Erythroblast (primary cell): Measurements from ENCODE around the gene MAP1S.

ENCODE experiments used
- DNase-seq, 2 experiments: peaks; one replicate each; lab custom pipeline; 2025; lab: John Stamatoyannopoulos, UW
- GATA1 ChIP-seq: IDR thresholded peaks from 2 replicates; pipeline ENCODE4 v1.6.1; 2011; ENCODE audit warnings: low read depth, mild to moderate bottlenecking, control low read depth, low read length, moderate library complexity
- POLR2A ChIP-seq: IDR thresholded peaks from 2 replicates; pipeline ENCODE4 v1.6.1; 2011; ENCODE audit warnings: mild to moderate bottlenecking, low read length

Gene MAP1S

DNA sequence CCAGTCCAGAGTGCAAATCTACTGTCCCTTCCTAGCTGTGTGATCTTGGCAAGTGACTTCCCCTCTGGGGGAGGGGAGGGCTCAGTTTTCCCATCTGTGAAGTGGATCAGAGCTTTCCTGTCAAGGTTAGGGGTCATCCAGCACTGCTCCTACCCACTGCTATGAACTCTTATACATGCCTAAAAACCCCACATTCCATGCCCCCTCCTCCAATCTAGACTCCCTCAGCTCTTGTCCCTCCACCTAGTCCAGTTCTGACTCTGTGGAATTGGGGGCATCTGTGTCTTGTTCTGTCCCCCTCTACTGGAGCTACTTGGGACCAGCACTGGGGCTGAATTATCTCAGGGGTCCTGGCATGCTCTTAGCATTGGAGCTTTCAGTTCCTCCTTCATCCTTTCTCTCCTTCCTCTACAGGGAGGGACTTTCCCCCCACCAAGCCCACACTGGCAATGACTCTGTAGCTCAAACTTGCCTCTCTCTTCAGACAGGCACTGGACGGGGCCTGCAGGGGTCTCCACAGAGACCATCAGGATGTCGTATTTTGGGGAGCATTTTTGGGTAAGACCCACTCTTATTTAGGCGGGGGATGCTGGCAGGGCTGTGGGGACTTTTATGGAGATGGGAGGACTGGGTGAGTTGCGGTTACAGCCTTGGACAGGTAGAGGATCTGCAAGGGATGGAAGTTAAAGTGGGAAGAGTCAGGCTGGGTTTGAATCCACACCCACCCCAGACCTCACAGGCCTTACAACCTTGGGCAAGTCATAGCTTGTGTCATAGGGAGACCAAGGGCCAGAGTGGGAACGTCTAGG lies 35.6 kb downstream of the MAP1S start:
- no peak for DNase-seq
- no peak for TF ChIP-seq GATA1
- TF ChIP-seq POLR2A: no peak

DNA sequence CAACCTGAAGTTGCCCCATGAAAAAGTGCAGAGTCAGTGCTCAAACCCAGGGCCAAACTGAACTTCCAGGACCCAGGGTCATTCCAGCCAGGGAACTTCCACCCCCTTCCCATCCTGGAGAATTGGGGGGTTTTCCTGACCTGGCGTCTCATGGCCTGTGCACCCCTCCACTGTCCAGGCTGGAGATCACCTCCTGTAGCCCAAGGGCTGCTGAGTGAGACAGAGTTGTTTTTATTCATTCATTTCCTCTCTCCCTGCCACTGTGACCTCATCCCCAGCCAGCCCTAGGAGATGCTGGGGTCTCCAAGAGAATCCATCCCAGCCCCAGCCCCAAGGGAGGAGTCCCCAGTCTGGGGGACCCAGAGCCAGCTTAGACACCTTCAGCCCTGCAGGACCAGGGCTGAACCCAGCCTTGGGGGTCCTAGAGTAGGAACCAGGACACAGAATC lies 36.2 kb downstream of the MAP1S start:
- DNase-seq: no peak
- TF ChIP-seq POLR2A: no peak
- no peak for TF ChIP-seq GATA1

DNA sequence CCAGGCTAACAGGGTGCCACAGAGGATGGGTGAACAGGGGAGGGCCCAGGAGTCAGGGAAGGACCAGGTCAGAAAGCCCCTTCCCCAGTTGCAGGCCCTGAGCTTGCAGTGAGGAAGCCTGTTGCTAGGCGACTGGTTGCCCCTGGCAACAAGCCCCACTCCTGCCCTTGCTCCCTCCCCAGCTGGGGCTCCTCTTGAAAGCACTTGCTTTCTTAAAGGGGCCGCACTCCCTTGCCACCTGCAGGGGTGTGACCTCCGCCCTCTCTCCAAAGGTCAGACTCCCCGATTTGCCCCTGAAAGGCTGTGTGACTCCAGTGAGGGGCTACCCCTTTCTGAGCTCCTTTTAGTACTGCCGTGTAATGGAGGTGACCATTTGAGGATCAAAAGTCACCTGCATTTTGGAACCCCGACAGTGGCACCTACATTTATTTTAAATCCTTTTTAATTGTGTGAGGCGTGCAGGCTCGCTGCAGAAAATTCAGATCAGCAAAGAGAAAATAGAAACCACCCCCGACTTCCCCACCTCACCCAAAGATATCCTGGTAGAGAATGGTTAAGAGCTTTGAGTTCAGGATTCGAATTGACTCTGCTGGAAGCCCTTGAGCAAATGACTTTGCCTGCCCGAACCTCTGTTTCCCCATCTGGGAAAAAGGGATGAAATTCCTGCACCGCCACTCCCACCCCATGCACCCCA lies 36.8 kb downstream of the MAP1S start:
- DNase-seq: peak in 1 of 2 experiments; percentile 31
- no peak for TF ChIP-seq POLR2A
- TF ChIP-seq GATA1: no peak

DNA sequence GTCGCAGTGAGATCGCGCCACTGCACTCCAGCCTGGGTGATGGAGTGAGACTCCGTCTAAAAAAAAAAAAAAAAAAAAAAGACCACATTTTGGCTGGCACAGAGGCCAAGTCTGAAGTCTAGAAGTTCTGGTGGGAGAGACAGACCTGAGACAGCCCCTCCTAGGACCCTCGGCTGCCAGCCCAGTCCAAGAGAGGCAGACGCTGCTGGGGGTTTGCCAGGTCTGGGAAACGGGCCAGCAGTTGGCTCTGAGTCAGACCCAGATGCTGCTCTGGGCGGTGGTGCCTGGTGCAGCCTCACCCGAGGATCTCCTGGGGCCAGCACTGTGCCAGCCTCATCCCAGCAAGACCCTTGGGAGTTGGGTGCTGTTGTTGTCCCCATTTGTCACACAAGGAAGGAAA lies 37.8 kb downstream of the MAP1S start:
- no peak for DNase-seq
- TF ChIP-seq POLR2A (no peak), GATA1 (no peak)

DNA sequence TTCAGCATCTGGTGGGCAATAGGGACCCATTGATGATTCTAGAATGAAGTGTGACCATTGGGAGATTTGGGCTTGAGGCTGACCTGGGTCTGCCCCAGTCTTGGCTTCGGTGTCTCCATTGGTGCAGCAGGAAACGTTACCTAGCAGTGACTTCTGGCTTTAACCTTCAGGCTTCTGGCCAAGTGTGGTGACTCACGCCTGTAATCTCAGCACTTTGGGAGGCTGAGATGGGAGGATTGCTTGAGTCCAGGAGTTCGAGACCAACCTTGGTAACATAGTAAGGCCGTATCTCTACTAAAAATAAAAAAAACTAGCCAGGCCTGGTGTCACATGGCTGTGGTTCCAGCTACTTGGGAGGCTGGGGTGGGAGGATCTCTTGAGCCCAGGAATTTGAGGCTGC lies 39.2 kb downstream of the MAP1S start:
- no peak for DNase-seq
- no peak for TF ChIP-seq GATA1
- no peak for TF ChIP-seq POLR2A

DNA sequence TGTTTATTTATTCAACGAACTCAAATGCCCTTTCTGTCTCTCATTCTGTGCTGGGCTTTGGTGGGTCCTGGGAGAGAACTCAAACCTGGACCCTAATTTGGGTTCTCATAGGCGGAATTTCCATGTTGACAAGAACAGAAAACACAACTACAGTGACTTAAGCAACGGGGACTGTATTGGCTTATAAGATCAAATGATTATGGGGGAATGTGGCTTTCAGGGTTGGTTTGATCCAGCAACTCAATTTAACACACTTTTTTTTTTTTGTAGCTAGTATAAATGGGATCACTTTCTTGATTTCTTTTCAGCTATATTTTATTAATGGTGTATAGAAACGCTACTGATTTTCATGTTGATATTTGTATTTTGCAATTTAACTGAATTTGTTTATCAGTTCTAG lies 41.9 kb downstream of the MAP1S start:
- DNase-seq: no peak
- no peak for TF ChIP-seq GATA1
- TF ChIP-seq POLR2A: no peak

DNA sequence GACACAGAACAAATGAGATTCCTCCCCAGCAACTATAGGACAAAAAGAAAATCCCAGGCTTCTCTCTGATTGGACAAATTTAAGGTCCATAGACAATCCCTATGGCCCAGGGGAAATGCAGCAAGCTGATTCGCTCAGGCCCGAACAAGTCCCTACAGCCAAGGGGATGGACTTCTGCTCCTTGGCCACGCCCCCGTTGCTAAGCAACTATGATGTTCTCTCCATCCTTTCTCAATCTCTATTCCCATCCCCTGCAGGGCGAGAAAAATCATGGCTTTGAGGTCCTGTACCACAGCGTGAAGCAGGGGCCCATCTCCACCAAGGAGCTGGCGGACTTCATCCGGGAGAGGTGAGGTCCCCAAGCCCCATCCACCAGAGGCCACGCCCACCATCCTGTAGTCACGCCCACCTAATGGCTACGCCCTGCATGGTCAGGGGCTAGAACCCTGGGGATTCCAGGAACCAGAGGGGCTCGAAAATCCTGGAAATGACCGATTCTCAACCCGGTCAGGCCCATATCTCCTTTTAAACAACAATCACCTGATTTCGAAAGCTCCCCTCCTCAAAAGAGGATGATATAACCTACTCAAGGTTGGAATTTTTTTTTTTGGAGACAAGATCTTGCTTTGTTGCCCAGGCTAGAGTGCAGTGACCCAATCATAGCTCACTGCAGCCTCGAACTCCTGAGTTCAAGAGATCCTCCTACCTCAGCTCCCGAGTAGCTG lies 43.4 kb downstream of the MAP1S start:
- DNase-seq: peak in 1 of 2 experiments; percentile 28

DNA sequence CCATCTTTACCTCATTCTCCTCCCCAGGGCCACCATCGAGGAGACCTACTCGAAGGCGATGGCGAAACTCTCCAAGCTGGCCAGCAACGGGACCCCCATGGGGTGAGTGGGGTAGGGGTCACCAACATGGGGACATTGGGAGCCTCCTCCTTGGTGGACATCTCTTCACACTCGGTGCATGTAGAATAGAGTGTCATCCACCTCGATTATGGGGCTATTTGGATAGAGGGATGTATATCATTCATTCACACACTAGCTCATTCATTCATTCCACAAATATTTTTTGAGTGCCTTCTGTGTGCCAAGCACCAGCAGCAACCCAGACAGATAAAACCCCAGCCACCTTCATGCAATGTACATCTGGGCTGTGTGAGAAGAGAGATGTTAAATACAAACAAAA lies 45.1 kb downstream of the MAP1S start:
- DNase-seq: no peak
- no peak for TF ChIP-seq POLR2A

More for the DNA sequence above, 43.4 kb downstream of the MAP1S start:
- no peak for TF ChIP-seq POLR2A
- TF ChIP-seq GATA1: no peak

DNA sequence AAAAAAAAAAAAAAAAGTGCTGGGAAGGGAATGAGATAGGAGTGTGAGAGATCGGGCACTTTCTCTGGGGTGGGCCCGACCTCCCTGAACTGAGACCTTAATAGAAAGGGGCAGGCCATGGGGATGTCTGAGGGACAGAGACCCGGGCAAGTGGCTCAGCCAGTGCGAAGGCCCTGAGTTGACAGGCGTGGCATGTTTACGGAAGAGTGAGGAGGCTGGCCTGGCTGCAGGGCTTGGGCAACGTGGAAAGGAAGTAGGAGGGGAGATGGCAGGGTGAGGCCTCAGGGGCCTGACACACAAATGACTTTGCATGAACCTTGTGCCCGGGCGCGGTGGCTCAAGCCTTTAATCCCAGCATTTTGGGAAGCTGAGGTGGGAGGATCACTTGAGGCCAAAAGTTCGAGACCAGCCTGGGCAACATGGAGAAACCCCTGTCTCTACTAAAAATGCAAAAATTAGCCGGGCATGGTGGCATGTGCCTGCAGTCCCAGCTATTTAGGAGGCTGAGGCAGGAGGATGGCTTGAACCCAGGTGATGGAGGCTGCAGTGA lies 45.9 kb downstream of the MAP1S start:
- DNase-seq: peak in 1 of 2 experiments; percentile 41
- TF ChIP-seq GATA1: no peak
- no peak for TF ChIP-seq POLR2A

DNA sequence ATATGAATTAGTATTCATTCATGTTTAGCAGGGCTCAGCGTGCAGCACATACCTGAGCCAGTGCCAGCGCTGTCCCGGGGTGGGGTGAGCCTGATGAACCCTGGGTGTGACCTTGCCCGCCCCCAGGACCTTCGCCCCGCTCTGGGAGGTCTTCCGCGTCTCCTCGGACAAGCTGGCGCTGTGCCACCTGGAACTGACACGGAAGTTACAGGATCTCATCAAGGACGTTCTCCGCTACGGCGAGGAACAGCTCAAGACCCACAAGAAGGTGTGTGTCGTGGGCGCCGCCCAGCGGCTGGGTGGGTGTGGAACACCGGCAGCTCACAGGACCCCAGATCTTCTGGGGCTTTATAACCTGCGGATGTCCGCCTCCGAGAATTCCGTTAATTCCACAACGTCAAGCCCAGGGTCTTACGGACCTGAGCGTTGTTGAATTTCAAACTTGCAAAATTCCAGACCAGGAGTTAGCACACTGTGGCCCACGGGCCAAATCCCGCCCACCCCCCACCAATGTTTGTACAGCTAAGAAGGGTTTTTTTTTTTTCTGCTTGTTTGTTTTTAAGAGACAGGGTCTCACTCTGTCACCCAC lies 47.4 kb downstream of the MAP1S start:
- peak; percentile 76 to 80 for DNase-seq
- TF ChIP-seq GATA1: no peak
- TF ChIP-seq POLR2A: no peak

DNA sequence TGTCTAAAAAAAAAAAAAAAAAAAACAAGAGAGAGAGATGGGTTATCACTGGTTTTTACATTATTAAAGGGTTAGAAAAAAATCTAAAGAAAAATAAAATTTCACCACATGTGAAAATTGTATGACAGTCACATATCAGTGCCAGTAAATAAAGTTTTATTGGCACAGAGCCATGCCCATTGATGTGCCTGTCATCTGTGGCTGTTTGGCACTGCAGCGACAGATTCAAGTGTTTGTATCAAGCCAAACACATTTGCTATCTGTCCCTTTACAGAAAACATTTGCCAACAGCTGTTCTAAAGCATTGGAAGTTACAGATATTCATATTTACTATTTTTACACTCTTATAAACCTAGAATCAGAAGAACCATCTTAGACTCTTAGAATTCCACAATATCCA lies 48.3 kb downstream of the MAP1S start:
- DNase-seq: no peak

DNA sequence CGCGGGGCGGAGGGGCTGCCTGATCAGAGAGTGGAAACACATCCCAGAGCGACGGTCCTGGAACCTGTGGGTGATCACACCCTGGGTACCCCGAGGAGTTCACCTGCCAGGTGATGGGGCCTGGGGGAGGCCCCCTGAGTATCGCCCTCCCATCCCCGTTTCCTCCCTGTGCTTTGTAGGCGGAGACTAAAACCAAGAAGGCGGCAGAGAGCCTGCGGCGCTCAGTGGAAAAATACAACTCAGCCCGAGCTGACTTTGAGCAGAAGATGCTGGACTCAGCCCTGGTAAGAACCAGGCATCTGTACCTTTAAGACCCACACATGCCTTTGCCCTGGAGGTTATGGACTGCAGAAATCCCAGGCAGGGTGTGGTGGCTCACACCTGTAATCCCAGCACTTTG lies 51.3 kb downstream of the MAP1S start:
- TF ChIP-seq POLR2A (no peak), GATA1 (no peak)
- DNase-seq: no peak

More for the DNA sequence above, 48.3 kb downstream of the MAP1S start:
- TF ChIP-seq POLR2A (no peak), GATA1 (no peak)

DNA sequence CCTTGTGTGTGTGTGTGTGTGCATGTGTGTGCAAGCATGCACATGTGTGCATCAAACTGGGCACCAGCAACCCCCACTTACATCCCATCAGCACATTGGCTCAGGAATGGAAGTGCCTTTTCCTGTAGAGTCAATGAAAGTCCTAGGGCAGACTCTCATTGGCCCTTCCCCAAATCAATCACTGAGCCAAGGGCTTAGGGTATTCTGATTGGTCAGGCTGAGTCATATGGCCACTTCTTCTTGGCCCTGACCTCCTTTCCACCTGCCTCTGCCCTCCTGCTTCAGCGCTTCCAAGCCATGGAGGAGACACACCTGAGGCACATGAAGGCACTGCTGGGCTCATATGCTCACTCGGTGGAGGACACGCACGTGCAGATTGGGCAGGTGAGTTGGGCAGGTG lies 52.9 kb downstream of the MAP1S start:
- peak in 1 of 2 experiments; percentile 31 for DNase-seq
- TF ChIP-seq GATA1: no peak
- TF ChIP-seq POLR2A: no peak
